T47D (cell line): Measurements from ENCODE around the gene TMEM185B.

Experiments
- DNase-seq, 2 experiments: peaks; one replicate each; pipeline versions ENCODE4 v3.0.0 to v3.0.0-alpha.2; 2011 to 2012; ENCODE audit warnings: low read depth in 1 of 2, low spot score in 1 of 2
- JUND ChIP-seq: IDR thresholded peaks from 2 replicates; pipeline ENCODE4 v1.6.1; 2012; ENCODE audit warnings: low read depth
- in situ Hi-C: cut with HindIII; loops from 2 replicates; pipeline ENCODE4 v1.10.0; 2016; ENCODE audit warnings: low sequenced_read_pairs, low pct_unique_long_range_greater_than_20kb

Gene TMEM185B

GRCh38 chr2:120257522-120257921 lies 34.3 kb upstream of the TMEM185B start:
- in situ Hi-C loops: no loop called here
- DNase-seq: no peak
- TF ChIP-seq JUND: no peak

GRCh38 chr2:120256651-120257000 lies 33.4 kb upstream of the TMEM185B start:
- TF ChIP-seq JUND: no peak
- in situ Hi-C loops: no loop called here

GRCh38 chr2:120255986-120256650 lies 32.9 kb upstream of the TMEM185B start:
- DNase-seq: no peak
- in situ Hi-C loops: no loop called here
- no peak for TF ChIP-seq JUND

More at GRCh38 chr2:120256651-120257000, 33.4 kb upstream of the TMEM185B start:
- no peak for DNase-seq

- TF ChIP-seq JUND: no peak
- in situ Hi-C loops: no loop called here
- no peak for DNase-seq
These were observed 31.9 kb upstream of the TMEM185B start for GRCh38 chr2:120255071-120255470.

- in situ Hi-C loops: no loop called here
- TF ChIP-seq JUND: no peak
- no peak for DNase-seq
These were observed 31.0 kb upstream of the TMEM185B start for GRCh38 chr2:120254178-120254577.

- TF ChIP-seq JUND: no peak
- DNase-seq: peak; percentile 66 to 80
- in situ Hi-C loops: no loop called here
These were observed 30.1 kb upstream of the TMEM185B start for GRCh38 chr2:120253021-120253882.

- in situ Hi-C loops: no loop called here
- peak; percentile 95 to 97 for DNase-seq
These were observed 29.2 kb upstream of the TMEM185B start, which contains the start of gene RALB for GRCh38 chr2:120252225-120253020. RALB (plus strand) TSS chr2:120252852; CDS start chr2:120278665, 25,813 bp downstream.

GRCh38 chr2:120251880-120252224 lies 28.7 kb upstream of the TMEM185B start:
- DNase-seq: no peak
- in situ Hi-C loops: no loop called here
- no peak for TF ChIP-seq JUND

More at GRCh38 chr2:120252225-120253020, 29.2 kb upstream of the TMEM185B start, which contains the start of gene RALB:
- no peak for TF ChIP-seq JUND

- in situ Hi-C loops: no loop called here
- no peak for DNase-seq
- no peak for TF ChIP-seq JUND
These were observed 27.9 kb upstream of the TMEM185B start for GRCh38 chr2:120251078-120251477.

GRCh38 chr2:120250640-120251039 lies 27.4 kb upstream of the TMEM185B start:
- DNase-seq: no peak
- no peak for TF ChIP-seq JUND
- in situ Hi-C loops: no loop called here

- no peak for DNase-seq
- TF ChIP-seq JUND: no peak
- in situ Hi-C loops: no loop called here
These were observed 24.7 kb upstream of the TMEM185B start for GRCh38 chr2:120247851-120248250.

GRCh38 chr2:120246546-120247300 lies 23.5 kb upstream of the TMEM185B start:
- TF ChIP-seq JUND: no peak
- in situ Hi-C loops: no loop called here
- DNase-seq: no peak
